Activated effector memory CD4-positive, alpha-beta T cell treated with anti-CD3 and anti-CD28 coated beads, Interleukin-2, amount 50 U/mL, for 16 hours (primary cell): ENCODE results near the gene GNAL.
A peak's percentile ranks its signal among the peaks of the same experiment; 100 is the strongest.

Experiments
- DNase-seq: peaks from one replicate; pipeline ENCODE4 v3.0.0-alpha.2; 2020

Gene GNAL

GRCh38 chr18:11817229-11817628 is 128.2 kb downstream of the GNAL start:
- no peak for DNase-seq

GRCh38 chr18:11818486-11819203 is 129.6 kb downstream of the GNAL start:
- no peak for DNase-seq

- no peak for DNase-seq
Measured at GRCh38 chr18:11819938-11820337, 130.9 kb downstream of the GNAL start.

GRCh38 chr18:11820697-11821096 is 131.6 kb downstream of the GNAL start:
- DNase-seq = no peak

- DNase-seq = no peak
Measured at GRCh38 chr18:11821208-11821607, 132.1 kb downstream of the GNAL start.

GRCh38 chr18:11821643-11822237 is 132.7 kb downstream of the GNAL start:
- no peak for DNase-seq

- no peak for DNase-seq
Measured at GRCh38 chr18:11823545-11823944, 134.5 kb downstream of the GNAL start.

- no peak for DNase-seq
Measured at GRCh38 chr18:11826836-11827235, 137.8 kb downstream of the GNAL start.

- DNase-seq = no peak
Measured at GRCh38 chr18:11828786-11829432, 139.8 kb downstream of the GNAL start.

- DNase-seq = no peak
Measured at GRCh38 chr18:11830585-11830984, 141.5 kb downstream of the GNAL start.

- no peak for DNase-seq
Measured at GRCh38 chr18:11831921-11832320, 142.9 kb downstream of the GNAL start.

GRCh38 chr18:11834772-11835171 is 145.7 kb downstream of the GNAL start:
- no peak for DNase-seq

GRCh38 chr18:11839556-11839955 is 150.5 kb downstream of the GNAL start:
- no peak for DNase-seq

- no peak for DNase-seq
Measured at GRCh38 chr18:11840493-11840892, 151.4 kb downstream of the GNAL start.

- DNase-seq = no peak
Measured at GRCh38 chr18:11842562-11842961, 153.5 kb downstream of the GNAL start.

GRCh38 chr18:11844436-11844835 is 155.4 kb downstream of the GNAL start:
- no peak for DNase-seq

GRCh38 chr18:11845654-11846053 is 156.6 kb downstream of the GNAL start:
- no peak for DNase-seq

GRCh38 chr18:11847811-11848210 is 158.7 kb downstream of the GNAL start:
- DNase-seq = no peak

GRCh38 chr18:11849279-11849678 is 160.2 kb downstream of the GNAL start:
- DNase-seq = no peak

GRCh38 chr18:11849841-11850634 is 161.0 kb downstream of the GNAL start:
- peak; percentile 86 for DNase-seq

- no peak for DNase-seq
Measured at GRCh38 chr18:11850821-11851145, 161.7 kb downstream of the GNAL start.

GRCh38 chr18:11851146-11851805 is 162.2 kb downstream of the GNAL start, which contains the start of gene CHMP1B:
Gene CHMP1B (plus strand): TSS chr18:11851413. CDS start chr18:11851512, 99 bp downstream.
- DNase-seq = peak; percentile 99

- peak; percentile 82 for DNase-seq
Measured at GRCh38 chr18:11851806-11852337, 162.8 kb downstream of the GNAL start.
